Measurements from ENCODE around the gene TUBGCP4.

DNA sequence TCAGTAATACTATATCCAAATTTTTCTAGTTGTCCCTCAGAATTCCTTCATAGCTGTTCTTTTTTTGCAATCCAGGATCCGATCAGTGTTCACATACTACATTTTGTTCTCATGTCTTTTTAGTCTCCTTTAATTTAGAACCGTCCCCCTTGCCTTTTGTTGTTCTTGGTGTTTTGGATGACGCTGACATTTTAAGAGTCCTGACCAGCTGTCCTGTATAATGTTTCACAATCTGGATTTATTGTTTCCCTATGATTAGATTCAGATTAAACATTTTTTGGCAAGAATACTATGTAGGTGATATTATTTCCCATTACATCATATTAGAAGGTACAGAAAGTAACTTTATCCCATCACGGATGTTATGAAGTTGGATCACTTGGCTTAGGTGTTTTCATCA lies 11.4 kb downstream of the TUBGCP4 start:
- TF ChIP-seq POLR2A (IDR thresholded peaks at IDR 0.05; ENCODE audit: low read length) (no peak), KDM5A (IDR thresholded peaks at IDR 0.05) (no peak), CBX2 (IDR thresholded peaks at IDR 0.05; ENCODE audit: borderline replicate concordance, low read depth) (no peak), RAD21 (conservative IDR thresholded peaks at IDR 0.05 in 1 of 2, IDR thresholded peaks at IDR 0.05 in 1 of 2) (no peak), SMC3 (IDR thresholded peaks at IDR 0.05) (no peak)
- TF ChIP-seq, protein P1, sequence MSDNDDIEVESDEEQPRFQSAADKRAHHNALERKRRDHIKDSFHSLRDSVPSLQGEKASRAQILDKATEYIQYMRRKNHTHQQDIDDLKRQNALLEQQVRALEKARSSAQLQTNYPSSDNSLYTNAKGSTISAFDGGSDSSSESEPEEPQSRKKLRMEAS (IDR thresholded peaks at IDR 0.05), result no peak
- TF ChIP-seq, protein P2, sequence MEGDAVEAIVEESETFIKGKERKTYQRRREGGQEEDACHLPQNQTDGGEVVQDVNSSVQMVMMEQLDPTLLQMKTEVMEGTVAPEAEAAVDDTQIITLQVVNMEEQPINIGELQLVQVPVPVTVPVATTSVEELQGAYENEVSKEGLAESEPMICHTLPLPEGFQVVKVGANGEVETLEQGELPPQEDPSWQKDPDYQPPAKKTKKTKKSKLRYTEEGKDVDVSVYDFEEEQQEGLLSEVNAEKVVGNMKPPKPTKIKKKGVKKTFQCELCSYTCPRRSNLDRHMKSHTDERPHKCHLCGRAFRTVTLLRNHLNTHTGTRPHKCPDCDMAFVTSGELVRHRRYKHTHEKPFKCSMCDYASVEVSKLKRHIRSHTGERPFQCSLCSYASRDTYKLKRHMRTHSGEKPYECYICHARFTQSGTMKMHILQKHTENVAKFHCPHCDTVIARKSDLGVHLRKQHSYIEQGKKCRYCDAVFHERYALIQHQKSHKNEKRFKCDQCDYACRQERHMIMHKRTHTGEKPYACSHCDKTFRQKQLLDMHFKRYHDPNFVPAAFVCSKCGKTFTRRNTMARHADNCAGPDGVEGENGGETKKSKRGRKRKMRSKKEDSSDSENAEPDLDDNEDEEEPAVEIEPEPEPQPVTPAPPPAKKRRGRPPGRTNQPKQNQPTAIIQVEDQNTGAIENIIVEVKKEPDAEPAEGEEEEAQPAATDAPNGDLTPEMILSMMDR (IDR thresholded peaks at IDR 0.05), result no peak
- TF ChIP-seq, protein P3, sequence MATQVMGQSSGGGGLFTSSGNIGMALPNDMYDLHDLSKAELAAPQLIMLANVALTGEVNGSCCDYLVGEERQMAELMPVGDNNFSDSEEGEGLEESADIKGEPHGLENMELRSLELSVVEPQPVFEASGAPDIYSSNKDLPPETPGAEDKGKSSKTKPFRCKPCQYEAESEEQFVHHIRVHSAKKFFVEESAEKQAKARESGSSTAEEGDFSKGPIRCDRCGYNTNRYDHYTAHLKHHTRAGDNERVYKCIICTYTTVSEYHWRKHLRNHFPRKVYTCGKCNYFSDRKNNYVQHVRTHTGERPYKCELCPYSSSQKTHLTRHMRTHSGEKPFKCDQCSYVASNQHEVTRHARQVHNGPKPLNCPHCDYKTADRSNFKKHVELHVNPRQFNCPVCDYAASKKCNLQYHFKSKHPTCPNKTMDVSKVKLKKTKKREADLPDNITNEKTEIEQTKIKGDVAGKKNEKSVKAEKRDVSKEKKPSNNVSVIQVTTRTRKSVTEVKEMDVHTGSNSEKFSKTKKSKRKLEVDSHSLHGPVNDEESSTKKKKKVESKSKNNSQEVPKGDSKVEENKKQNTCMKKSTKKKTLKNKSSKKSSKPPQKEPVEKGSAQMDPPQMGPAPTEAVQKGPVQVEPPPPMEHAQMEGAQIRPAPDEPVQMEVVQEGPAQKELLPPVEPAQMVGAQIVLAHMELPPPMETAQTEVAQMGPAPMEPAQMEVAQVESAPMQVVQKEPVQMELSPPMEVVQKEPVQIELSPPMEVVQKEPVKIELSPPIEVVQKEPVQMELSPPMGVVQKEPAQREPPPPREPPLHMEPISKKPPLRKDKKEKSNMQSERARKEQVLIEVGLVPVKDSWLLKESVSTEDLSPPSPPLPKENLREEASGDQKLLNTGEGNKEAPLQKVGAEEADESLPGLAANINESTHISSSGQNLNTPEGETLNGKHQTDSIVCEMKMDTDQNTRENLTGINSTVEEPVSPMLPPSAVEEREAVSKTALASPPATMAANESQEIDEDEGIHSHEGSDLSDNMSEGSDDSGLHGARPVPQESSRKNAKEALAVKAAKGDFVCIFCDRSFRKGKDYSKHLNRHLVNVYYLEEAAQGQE (IDR thresholded peaks at IDR 0.05), result no peak
- TF ChIP-seq, protein P4, sequence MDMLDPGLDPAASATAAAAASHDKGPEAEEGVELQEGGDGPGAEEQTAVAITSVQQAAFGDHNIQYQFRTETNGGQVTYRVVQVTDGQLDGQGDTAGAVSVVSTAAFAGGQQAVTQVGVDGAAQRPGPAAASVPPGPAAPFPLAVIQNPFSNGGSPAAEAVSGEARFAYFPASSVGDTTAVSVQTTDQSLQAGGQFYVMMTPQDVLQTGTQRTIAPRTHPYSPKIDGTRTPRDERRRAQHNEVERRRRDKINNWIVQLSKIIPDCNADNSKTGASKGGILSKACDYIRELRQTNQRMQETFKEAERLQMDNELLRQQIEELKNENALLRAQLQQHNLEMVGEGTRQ (IDR thresholded peaks at IDR 0.05), result no peak
